HUES64 (cell line): ENCODE data around the gene TBL3.

Experiments
- H3K27ac ChIP-seq: 2 replicates; pipeline ENCODE4 v1.7.0; 2013; ENCODE audit warnings: low read depth, low read length, inconsistent platforms
- H3K27me3 ChIP-seq: 2 replicates; pipeline ENCODE4 v1.6.1; 2013; ENCODE audit warnings: mild to moderate bottlenecking, low read length; ENCODE audit not compliant: insufficient read depth
- H3K36me3 ChIP-seq: 2 replicates; pipeline ENCODE4 v1.6.1; 2013; ENCODE audit warnings: mild to moderate bottlenecking, low read length; ENCODE audit not compliant: insufficient read depth
- H3K4me1 ChIP-seq: 2 replicates; pipeline ENCODE4 v1.6.1; 2013; ENCODE audit warnings: mild to moderate bottlenecking, low read length, moderate library complexity; ENCODE audit not compliant: insufficient read depth
- H3K4me3 ChIP-seq: 2 replicates; pipeline ENCODE4 v1.5.1; 2013; ENCODE audit warnings: mild to moderate bottlenecking, low read length, moderate library complexity
- H3K9ac ChIP-seq: 2 replicates; pipeline ENCODE4 v1.6.1; 2013; ENCODE audit warnings: mild to moderate bottlenecking, low read depth, low read length
- H3K9me3 ChIP-seq: 2 replicates; pipeline ENCODE4 v1.6.1; 2013; ENCODE audit warnings: low read depth, low read length; ENCODE audit not compliant: insufficient read depth
- WGBS: fragments of 150-250, 120-280 bp; methylation state at CpG from one replicate; pipeline ENCODE4 v1.1.7; 2013; ENCODE audit warnings: missing lambda C conversion rate; 5-methylcytosine and 5-hydroxymethylcytosine counted together

TBL3 gene

GRCh38 chr16:2026461-2027023 is 54.7 kb downstream of the TBL3 start, which contains the start of gene NHERF2:
Gene NHERF2 (plus strand): TSS chr16:2026902. CDS start chr16:2027006, 104 bp downstream.
- WGBS: 12% methylated on average over 59 of the region's 59 CpGs
- Histone ChIP-seq H3K9me3 (no peaks in the 10 kb centered on the region), H3K4me3 (peak within 1 kb of the TSS; percentile 44), H3K9ac (peak within 1 kb of the TSS; percentile 60), H3K27me3 (peaks cover 49% of the 10 kb centered on the region), H3K27ac (no peak within 1 kb of the TSS), H3K4me1 (no peaks in the 10 kb centered on the region), H3K36me3 (no peaks in the 10 kb centered on the region)

GRCh38 chr16:2027024-2028010 is 55.5 kb downstream of the TBL3 start:
- Histone ChIP-seq H3K27ac (no peak overlapping the region), H3K9ac (peak overlapping the region; percentile 60), H3K36me3 (no peaks in the 10 kb centered on the region), H3K9me3 (no peaks in the 10 kb centered on the region), H3K4me3 (peak overlapping the region; percentile 44), H3K27me3 (peaks cover 44% of the 10 kb centered on the region), H3K4me1 (no peaks in the 10 kb centered on the region)
- WGBS: 12% methylated on average over 76 of the region's 76 CpGs

- 93% methylated on average over 3 of the region's 3 CpGs for WGBS
- Histone ChIP-seq H3K4me3 (no peak overlapping the region), H3K27ac (no peak overlapping the region), H3K27me3 (peaks cover 40% of the 10 kb centered on the region), H3K36me3 (no peaks in the 10 kb centered on the region), H3K9me3 (no peaks in the 10 kb centered on the region), H3K4me1 (no peaks in the 10 kb centered on the region), H3K9ac (no peak overlapping the region)
These were observed 56.3 kb downstream of the TBL3 start for GRCh38 chr16:2028146-2028545.

GRCh38 chr16:2028620-2029220 is 56.9 kb downstream of the TBL3 start:
- Histone ChIP-seq H3K9me3 (no peaks in the 10 kb centered on the region), H3K4me3 (no peak overlapping the region), H3K27ac (no peak overlapping the region), H3K27me3 (peaks cover 39% of the 10 kb centered on the region), H3K36me3 (no peaks in the 10 kb centered on the region), H3K9ac (no peak overlapping the region), H3K4me1 (peaks cover 4% of the 10 kb centered on the region; the same call in 1 of the 2 replicates)
- 96% methylated on average over 18 of the region's 18 CpGs for WGBS

- Histone ChIP-seq H3K4me1 (peaks cover 6% of the 10 kb centered on the region; the same call in 1 of the 2 replicates), H3K27ac (no peak overlapping the region), H3K36me3 (no peaks in the 10 kb centered on the region), H3K27me3 (peaks cover 33% of the 10 kb centered on the region), H3K4me3 (no peak overlapping the region), H3K9me3 (no peaks in the 10 kb centered on the region), H3K9ac (no peak overlapping the region)
- WGBS: 91% methylated on average over 22 of the region's 22 CpGs
These were observed 57.5 kb downstream of the TBL3 start for GRCh38 chr16:2029350-2029749.

GRCh38 chr16:2030036-2030435 is 58.2 kb downstream of the TBL3 start:
- H3K27ac ChIP-seq: no peak overlapping the region
- peaks cover 30% of the 10 kb centered on the region for H3K27me3 ChIP-seq
- H3K4me3 ChIP-seq: no peak overlapping the region
- no peaks in the 10 kb centered on the region for H3K9me3 ChIP-seq
- H3K4me1 ChIP-seq: peaks cover 6% of the 10 kb centered on the region; the same call in 1 of the 2 replicates
- 93% methylated on average over 11 of the region's 11 CpGs for WGBS
- H3K36me3 ChIP-seq: no peaks in the 10 kb centered on the region
- H3K9ac ChIP-seq: no peak overlapping the region

GRCh38 chr16:2031081-2031577 is 59.3 kb downstream of the TBL3 start:
- WGBS: 88% methylated on average over 11 of the region's 11 CpGs
- no peaks in the 10 kb centered on the region for H3K36me3 ChIP-seq
- no peak overlapping the region for H3K4me3 ChIP-seq
- peaks cover 20% of the 10 kb centered on the region for H3K27me3 ChIP-seq
- H3K9ac ChIP-seq: no peak overlapping the region
- H3K9me3 ChIP-seq: no peaks in the 10 kb centered on the region
- H3K4me1 ChIP-seq: peaks cover 6% of the 10 kb centered on the region; the same call in 1 of the 2 replicates
- no peak overlapping the region for H3K27ac ChIP-seq
